PC-3 (cell line): Measurements from ENCODE around the gene IL17RB. TPM values are rescaled to one million over a fixed set of nuclear protein-coding genes. Genes with fewer than 3 reads are reported as not detected.

Experiments used
- ATAC-seq: fragments of 200-7000 bp; cut with Tn5 transposase; 2 replicates; pipeline ENCODE4 v1.9.1; 2020; ENCODE audit warnings: mild to moderate bottlenecking, moderate library complexity
- Bru-seq: library from RNA; stranded (reverse); fragments of 400-500 nt; gene quantifications from one replicate; lab custom pipeline; 2021; lab: Mats Ljungman, UMichigan
- BruChase-seq, 2 experiments: library from RNA; stranded (reverse); fragments of 400-500 nt; gene quantifications; one replicate each; lab custom pipeline; 2021; lab: Mats Ljungman, UMichigan
- BruUV-seq: library from RNA; stranded (reverse); fragments of 400-500 nt; replicated peaks from 2 replicates; lab custom pipeline; 2021; lab: Mats Ljungman, UMichigan
- CTCF ChIA-PET: fragments of 300-600 bp; sonication (Branson Sonifier 250); formaldehyde crosslinking; loops from one replicate; lab custom pipeline; 2022; ENCODE audit warnings: antibody characterized with exemption; lab: Charles Lee
- POLR2A ChIA-PET: fragments of 300-600 bp; sonication (Branson Sonifier 250); formaldehyde crosslinking; loops from one replicate; lab custom pipeline; 2022; ENCODE audit warnings: antibody characterized with exemption; ENCODE audit not compliant: unreplicated experiment; lab: Charles Lee
- DNase-seq: peaks from one replicate; pipeline ENCODE4 v3.0.0-alpha.2; 2015
- H2AFZ ChIP-seq: fragments of 300-600 bp; sonication (generic); 2 replicates; pipeline ENCODE4 v1.6.0; 2016; ENCODE audit warnings: antibody characterized with exemption, low read length
- H3F3A ChIP-seq: fragments of 300-600 bp; sonication (generic); one replicate; pipeline ENCODE4 v1.6.0; 2017; ENCODE audit warnings: antibody characterized with exemption, low read length, control low read depth, mild to moderate bottlenecking; ENCODE audit not compliant: unreplicated experiment
- H3K27ac ChIP-seq: fragments of 300-600 bp; sonication (generic); 2 replicates; pipeline ENCODE4 v1.5.1; 2016; ENCODE audit warnings: mild to moderate bottlenecking, low read length
- H3K27me3 ChIP-seq: fragments of 300-600 bp; sonication (generic); 2 replicates; pipeline ENCODE4 v1.6.1; 2016; ENCODE audit warnings: low read length, mixed read lengths
- H3K36me3 ChIP-seq: fragments of 300-600 bp; sonication (generic); 2 replicates; pipeline ENCODE4 v1.6.1; 2016; ENCODE audit warnings: low read depth, mixed run types, low read length, mixed read lengths
- H3K4me1 ChIP-seq: fragments of 300-600 bp; sonication (generic); 2 replicates; pipeline ENCODE4 v1.5.1; 2016; ENCODE audit warnings: low read length; ENCODE audit not compliant: insufficient read depth
- H3K4me2 ChIP-seq: fragments of 300-600 bp; sonication (generic); 2 replicates; pipeline ENCODE4 v1.6.0; 2016; ENCODE audit warnings: low read length
- H3K4me3 ChIP-seq: fragments of 300-600 bp; sonication (generic); 2 replicates; pipeline ENCODE4 v1.5.1; 2016; ENCODE audit warnings: mild to moderate bottlenecking, low read length, mixed read lengths
- H3K79me2 ChIP-seq: fragments of 300-600 bp; sonication (generic); 2 replicates; pipeline ENCODE4 v1.6.1; 2017; ENCODE audit warnings: low read length, mixed read lengths
- H3K9ac ChIP-seq: fragments of 300-600 bp; sonication (generic); 2 replicates; pipeline ENCODE4 v1.6.0; 2016; ENCODE audit warnings: mild to moderate bottlenecking, low read length
- H3K9me2 ChIP-seq: fragments of 300-600 bp; sonication (generic); replicated peaks from 2 replicates; pipeline ENCODE4 v1.6.1; 2016; ENCODE audit warnings: mixed run types, low read length, mixed read lengths
- H3K9me3 ChIP-seq: fragments of 300-600 bp; sonication (generic); 2 replicates; pipeline ENCODE4 v1.6.1; 2016; ENCODE audit warnings: low read length, mixed read lengths
- H4K20me1 ChIP-seq: fragments of 300-600 bp; sonication (generic); 2 replicates; pipeline ENCODE4 v1.6.1; 2016; ENCODE audit warnings: low read length, mixed read lengths
- CTCF ChIP-seq: fragments of 300-600 bp; sonication (generic); conservative IDR thresholded peaks from 2 replicates; pipeline ENCODE4 v1.5.1; 2017; ENCODE audit warnings: antibody characterized with exemption, low read depth, mild to moderate bottlenecking, low read length
- EZH2 ChIP-seq: fragments of 300-600 bp; sonication (generic); IDR thresholded peaks from one replicate; pipeline ENCODE4 v1.6.1; 2017; ENCODE audit warnings: antibody characterized with exemption, mild to moderate bottlenecking, low read length; ENCODE audit not compliant: unreplicated experiment
- EZH2phosphoT487 ChIP-seq: fragments of 300-600 bp; sonication (generic); IDR thresholded peaks from 2 replicates; pipeline ENCODE4 v1.6.1; 2018; ENCODE audit warnings: mild to moderate bottlenecking, antibody characterized with exemption, low read length, borderline replicate concordance
- intact Hi-C: fragments of 100-400 bp; cut with micrococcal nuclease; formaldehyde crosslinking; loops from 2 replicates; pipeline ENCODE4 v1.9.0; 2023
- long read RNA-seq: library from polyadenylated mRNA; unstranded; transcript quantifications from one replicate; pipeline ENCODE4 v2.0.0, GENCODE V29; 2021; ENCODE audit not compliant: unreplicated experiment
- total RNA-seq: library from RNA; depleted of rRNA; stranded (reverse); fragments of >200 nt; gene quantifications from 2 replicates; pipeline ENCODE4 v1.2.3, GENCODE V29; 2014; rRNA removed

Gene IL17RB
- total RNA-seq (2.3 TPM in 2 replicates), Bru-seq, nascent RNA (percentile 34 among the genes with signal in this experiment), BruChase-seq, experiment 1, labeled RNA remaining after a 6-hour chase (percentile 37 among the genes with signal in this experiment), BruChase-seq, experiment 2, labeled RNA remaining after a 2-hour chase (percentile 41 among the genes with signal in this experiment)
- long read RNA-seq, transcript IL17RB-202 (10 exons, 2,822 nt), result major isoform, 8 of 20 reads
- long read RNA-seq, partial matches to known transcripts, result 1 of 20 reads
- long read RNA-seq, other reads (novel, unspliced or antisense), result 10 of 20 reads

GRCh38 chr3:53846134-53846850 lies at the start of gene IL17RB, which contains the start of gene CHDH:
Gene IL17RB, plus strand, starts transcription at chr3:53846568. Its CDS starts 21 bp downstream, at chr3:53846589.
Gene CHDH, minus strand, starts transcription at chr3:53846419. Its CDS starts 22,411 bp downstream, at chr3:53824008.
- Histone ChIP-seq H3K9ac (peak within 1 kb of the TSS; percentile 58), H3K27me3 (peaks cover 19% of the 10 kb centered on the region), H3K27ac (no peak within 1 kb of the TSS)

GRCh38 chr3:53798144-53798543 lies 48.2 kb upstream of the IL17RB start:
- Histone ChIP-seq H3K9me3 (no peaks in the 10 kb centered on the region), H4K20me1 (no peaks in the 10 kb centered on the region), H3K79me2 (no peaks in the 10 kb centered on the region), H3K9ac (no peak overlapping the region), H3K4me3 (no peak overlapping the region), H3K27me3 (peaks cover 69% of the 10 kb centered on the region), H2AFZ (no peak overlapping the region), H3K27ac (no peak overlapping the region), H3K4me1 (peaks cover 4% of the 10 kb centered on the region; the same call in 1 of the 2 replicates), H3K9me2 (no peaks in the 10 kb centered on the region), H3K4me2 (no peak overlapping the region), H3K36me3 (no peaks in the 10 kb centered on the region), H3F3A (no peaks in the 10 kb centered on the region)
- ChIA-PET CTCF (no interaction called here), POLR2A (no interaction called here)
- ATAC-seq (no peak), DNase-seq (no peak)
- TF ChIP-seq EZH2phosphoT487 (no peak), CTCF (no peak), EZH2 (no peak)
- BruUV-seq, result no TSS peak
- intact Hi-C loops, result no loop called here

More at GRCh38 chr3:53846134-53846850, at the start of gene IL17RB, which contains the start of gene CHDH:
- DNase-seq (peak; percentile 65), ATAC-seq (peak; percentile 54)
- H3F3A ChIP-seq, result no peaks in the 10 kb centered on the region
- no peaks in the 10 kb centered on the region for H3K79me2 ChIP-seq
- peak within 1 kb of the TSS; percentile 68 for H3K4me3 ChIP-seq
- peaks cover 12% of the 10 kb centered on the region; the same call in 1 of the 2 replicates for H3K4me1 ChIP-seq
- no peak for TF ChIP-seq EZH2phosphoT487
- TF ChIP-seq CTCF, result no peak
- peak; percentile 22 for TF ChIP-seq EZH2
- H3K9me2 ChIP-seq, result no peaks in the 10 kb centered on the region
- BruUV-seq, result no TSS peak
- intact Hi-C loops, result no loop called here
- no peaks in the 10 kb centered on the region for H3K9me3 ChIP-seq
- H4K20me1 ChIP-seq, result no peaks in the 10 kb centered on the region
- ChIA-PET POLR2A (no interaction called here), CTCF (no interaction called here)
- H3K4me2 ChIP-seq, result peak within 1 kb of the TSS; percentile 78
- H3K36me3 ChIP-seq, result no peaks in the 10 kb centered on the region
- H2AFZ ChIP-seq, result peak within 1 kb of the TSS; percentile 82
